ENCODE data around the gene CPLX1. TPM values are rescaled to one million over a fixed set of nuclear protein-coding genes. Genes with fewer than 3 reads are reported as not detected.
A peak's percentile ranks its signal among the peaks of the same experiment; 100 is the strongest.

The CPLX1 gene
- total and polyA plus RNA-seq, 12 donors: 1.5 to 10.8 (median 2.3) TPM

GRCh38 chr4:825063-825970, 612 bp downstream of the CPLX1 start:
- WGBS, 2 donors: 5 to 7% methylated on average over 76 to 94 of the region's 94 CpGs
- no peak overlapping the region for H3K27ac ChIP-seq
- peak in 1 of 2 donors; percentile 14 for DNase-seq

GRCh38 chr4:824461-825062, 1.4 kb downstream of the CPLX1 start:
- ATAC-seq: no peak
- no peak overlapping the region for H3K4me3 ChIP-seq
- peaks cover 12 to 89% (median 79%) of the 10 kb centered on the region in 7 donors for H3K27me3 ChIP-seq
- H3K9me3 ChIP-seq: peaks cover 0 to 4% (median 0%) of the 10 kb centered on the region in 11 donors
- H3K36me3 ChIP-seq: no peaks in the 10 kb centered on the region
- WGBS, 2 donors: 5 to 12% methylated on average over 23 of the region's 23 CpGs
- H3K27ac ChIP-seq: no peak overlapping the region
- DNase-seq: no peak
- TF ChIP-seq CTCF (IDR thresholded peaks at IDR 0.05): no peak
- H3K4me1 ChIP-seq: peaks cover 2 to 30% (median 12%) of the 10 kb centered on the region in 9 donors
- intact Hi-C loops (cut with DNase I): no loop called here

More at GRCh38 chr4:825063-825970, 612 bp downstream of the CPLX1 start:
- Histone ChIP-seq H3K36me3 (no peaks in the 10 kb centered on the region), H3K9me3 (no peaks in the 10 kb centered on the region), H3K4me3 (peak overlapping the region in 9 of 10 donors; percentile 16 to 43 (median 31)), H3K4me1 (peaks cover 2 to 36% (median 12%) of the 10 kb centered on the region in 9 donors), H3K27me3 (peaks cover 12 to 86% (median 81%) of the 10 kb centered on the region in 7 donors)
- no peak for TF ChIP-seq CTCF (IDR thresholded peaks at IDR 0.05)
- intact Hi-C loops (cut with DNase I): no loop called here
- ATAC-seq: peak in 3 of 8 donors; percentile 9 to 42 (median 26)

- H3K27me3 ChIP-seq: peaks cover 12 to 93% (median 75%) of the 10 kb centered on the region in 7 donors
- intact Hi-C loops (cut with DNase I): no loop called here
- 45 to 50% methylated on average over 24 of the region's 24 CpGs for WGBS, 2 donors
- no peaks in the 10 kb centered on the region for H3K36me3 ChIP-seq
- no peak for DNase-seq
- ATAC-seq: no peak
- H3K4me1 ChIP-seq: peaks cover 2 to 30% (median 12%) of the 10 kb centered on the region in 9 donors
- H3K9me3 ChIP-seq: peaks cover 0 to 4% (median 0%) of the 10 kb centered on the region in 11 donors
- no peak overlapping the region for H3K27ac ChIP-seq
- TF ChIP-seq CTCF (IDR thresholded peaks at IDR 0.05): no peak
- no peak overlapping the region for H3K4me3 ChIP-seq
Measured at GRCh38 chr4:823761-824460, 2.0 kb downstream of the CPLX1 start.

GRCh38 chr4:823176-823760, 2.7 kb downstream of the CPLX1 start:
- DNase-seq: no peak
- Histone ChIP-seq H3K4me3 (no peak overlapping the region), H3K4me1 (peaks cover 2 to 25% (median 10%) of the 10 kb centered on the region in 9 donors), H3K27me3 (peaks cover 12 to 91% (median 77%) of the 10 kb centered on the region in 7 donors), H3K9me3 (peaks cover 0 to 4% (median 0%) of the 10 kb centered on the region in 11 donors), H3K36me3 (no peaks in the 10 kb centered on the region), H3K27ac (no peak overlapping the region)
- no peak for ATAC-seq
- 71 to 80% methylated on average over 21 of the region's 21 CpGs for WGBS, 2 donors
- intact Hi-C loops (cut with DNase I): no loop called here
- no peak for TF ChIP-seq CTCF (IDR thresholded peaks at IDR 0.05)

All from heart right ventricle (tissue), 16 donors.